ENCODE measurements around the gene FALEC. TPM values are rescaled to one million over a fixed set of nuclear protein-coding genes. Genes with fewer than 3 reads are reported as not detected.

FALEC gene
- total and polyA plus RNA-seq, 9 of the 15 experiments (the other 6 are each of a cell fraction or from before 2014, with no cell fraction given) = 0.15 to 1.8 (median 0.53) TPM; not detected in 5

DNA sequence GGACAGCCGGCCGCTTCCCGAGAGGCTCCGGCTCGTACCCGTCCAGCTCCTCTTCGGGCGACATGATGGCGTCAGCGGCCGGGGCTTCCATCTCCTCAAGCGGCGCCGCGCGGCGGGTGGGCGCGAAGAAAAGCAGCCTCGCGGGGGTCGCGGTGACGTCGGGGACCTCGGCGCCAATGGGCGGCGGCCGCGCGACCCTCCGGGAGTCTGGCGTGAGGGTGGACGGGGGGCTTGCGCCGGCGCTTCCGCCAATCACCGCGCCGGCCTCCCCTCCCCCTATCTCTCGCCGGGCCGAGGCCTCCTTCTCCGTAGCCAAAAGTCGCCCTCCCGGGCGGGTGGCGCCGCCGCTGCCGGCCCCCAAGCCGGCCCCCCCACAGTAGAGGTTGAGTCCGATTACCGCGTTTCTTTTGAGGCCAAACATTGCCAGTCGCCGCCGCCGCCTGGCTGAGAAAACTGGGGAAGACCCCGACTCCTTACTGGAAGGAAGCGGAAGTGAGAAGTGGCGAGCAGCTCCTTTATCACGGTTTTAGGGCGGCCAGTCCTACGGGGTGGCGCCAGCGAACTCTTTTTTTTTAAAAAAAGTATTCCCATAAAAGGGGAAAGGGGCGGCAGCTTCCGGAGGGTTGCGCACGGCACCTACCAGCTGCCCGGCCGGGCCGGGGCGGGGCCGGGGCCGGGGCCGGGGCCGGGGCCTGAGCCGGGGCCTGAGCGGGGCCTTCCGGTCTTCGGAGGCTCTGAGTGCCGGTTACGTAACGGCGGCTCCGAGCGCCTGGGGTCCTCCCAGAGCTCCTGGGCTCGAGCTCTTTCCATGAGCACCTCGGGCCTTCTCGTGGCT is 63.8 kb downstream of the FALEC start, which contains the start of gene MCL1 (continued):
- peak in 1 of 2 experiments; percentile 80; a peak in 2 of 4 replicates for TF ChIP-seq NONO (IDR thresholded peaks at IDR 0.05; ENCODE audit: low read depth in 2 of 2, low read length in 1 of 2)
- no peak for TF ChIP-seq ZC3H8 (IDR thresholded peaks at IDR 0.05)
- TF ChIP-seq ETS2 (tag; IDR thresholded peaks at IDR 0.05; ENCODE audit: borderline replicate concordance, poor library complexity, severe bottlenecking) = no peak
- TF ChIP-seq, protein P1, sequence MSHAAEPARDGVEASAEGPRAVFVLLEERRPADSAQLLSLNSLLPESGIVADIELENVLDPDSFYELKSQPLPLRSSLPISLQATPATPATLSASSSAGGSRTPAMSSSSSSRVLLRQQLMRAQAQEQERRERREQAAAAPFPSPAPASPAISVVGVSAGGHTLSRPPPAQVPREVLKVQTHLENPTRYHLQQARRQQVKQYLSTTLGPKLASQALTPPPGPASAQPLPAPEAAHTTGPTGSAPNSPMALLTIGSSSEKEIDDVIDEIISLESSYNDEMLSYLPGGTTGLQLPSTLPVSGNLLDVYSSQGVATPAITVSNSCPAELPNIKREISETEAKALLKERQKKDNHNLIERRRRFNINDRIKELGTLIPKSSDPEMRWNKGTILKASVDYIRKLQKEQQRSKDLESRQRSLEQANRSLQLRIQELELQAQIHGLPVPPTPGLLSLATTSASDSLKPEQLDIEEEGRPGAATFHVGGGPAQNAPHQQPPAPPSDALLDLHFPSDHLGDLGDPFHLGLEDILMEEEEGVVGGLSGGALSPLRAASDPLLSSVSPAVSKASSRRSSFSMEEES (CRISPR knock-in tag; IDR thresholded peaks at IDR 0.05) = no peak
- no peak for TF ChIP-seq KDM1A (IDR thresholded peaks at IDR 0.05)
- peak; percentile 99 for TF ChIP-seq KDM5B (IDR thresholded peaks at IDR 0.05; ENCODE audit: insufficient replicate concordance, low read depth, low read length)
- no peak for TF ChIP-seq KAT8 (IDR thresholded peaks at IDR 0.05; ENCODE audit: low read depth)
- TF ChIP-seq CSDE1 (IDR thresholded peaks at IDR 0.05) = no peak; a peak in 1 of 4 replicates
- TF ChIP-seq, protein P2, sequence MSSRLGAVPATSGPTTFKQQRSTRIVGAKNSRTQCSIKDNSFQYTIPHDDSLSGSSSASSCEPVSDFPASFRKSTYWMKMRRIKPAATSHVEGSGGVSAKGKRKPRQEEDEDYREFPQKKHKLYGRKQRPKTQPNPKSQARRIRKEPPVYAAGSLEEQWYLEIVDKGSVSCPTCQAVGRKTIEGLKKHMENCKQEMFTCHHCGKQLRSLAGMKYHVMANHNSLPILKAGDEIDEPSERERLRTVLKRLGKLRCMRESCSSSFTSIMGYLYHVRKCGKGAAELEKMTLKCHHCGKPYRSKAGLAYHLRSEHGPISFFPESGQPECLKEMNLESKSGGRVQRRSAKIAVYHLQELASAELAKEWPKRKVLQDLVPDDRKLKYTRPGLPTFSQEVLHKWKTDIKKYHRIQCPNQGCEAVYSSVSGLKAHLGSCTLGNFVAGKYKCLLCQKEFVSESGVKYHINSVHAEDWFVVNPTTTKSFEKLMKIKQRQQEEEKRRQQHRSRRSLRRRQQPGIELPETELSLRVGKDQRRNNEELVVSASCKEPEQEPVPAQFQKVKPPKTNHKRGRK (tag; IDR thresholded peaks at IDR 0.05) = no peak
- TF ChIP-seq HLTF (IDR thresholded peaks at IDR 0.05) = no peak
- TF ChIP-seq, protein P3, sequence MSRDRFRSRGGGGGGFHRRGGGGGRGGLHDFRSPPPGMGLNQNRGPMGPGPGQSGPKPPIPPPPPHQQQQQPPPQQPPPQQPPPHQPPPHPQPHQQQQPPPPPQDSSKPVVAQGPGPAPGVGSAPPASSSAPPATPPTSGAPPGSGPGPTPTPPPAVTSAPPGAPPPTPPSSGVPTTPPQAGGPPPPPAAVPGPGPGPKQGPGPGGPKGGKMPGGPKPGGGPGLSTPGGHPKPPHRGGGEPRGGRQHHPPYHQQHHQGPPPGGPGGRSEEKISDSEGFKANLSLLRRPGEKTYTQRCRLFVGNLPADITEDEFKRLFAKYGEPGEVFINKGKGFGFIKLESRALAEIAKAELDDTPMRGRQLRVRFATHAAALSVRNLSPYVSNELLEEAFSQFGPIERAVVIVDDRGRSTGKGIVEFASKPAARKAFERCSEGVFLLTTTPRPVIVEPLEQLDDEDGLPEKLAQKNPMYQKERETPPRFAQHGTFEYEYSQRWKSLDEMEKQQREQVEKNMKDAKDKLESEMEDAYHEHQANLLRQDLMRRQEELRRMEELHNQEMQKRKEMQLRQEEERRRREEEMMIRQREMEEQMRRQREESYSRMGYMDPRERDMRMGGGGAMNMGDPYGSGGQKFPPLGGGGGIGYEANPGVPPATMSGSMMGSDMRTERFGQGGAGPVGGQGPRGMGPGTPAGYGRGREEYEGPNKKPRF (IDR thresholded peaks at IDR 0.05; ENCODE audit: low read depth, low read length) = no peak
- TF ChIP-seq LARP7 (IDR thresholded peaks at IDR 0.05) = no peak
- TF ChIP-seq ZFPM2 (CRISPR knock-in tag; IDR thresholded peaks at IDR 0.05) = peak; percentile 83; the same call in 1 of the 2 replicates
- peak; percentile 77 for TF ChIP-seq RBBP5 (IDR thresholded peaks at IDR 0.05; ENCODE audit: borderline replicate concordance, insufficient read depth, low read length, poor library complexity, severe bottlenecking)
- no peak; a peak in 1 of 4 replicates for TF ChIP-seq SIX5 (IDR thresholded peaks at IDR 0.05; ENCODE audit: borderline replicate concordance in 1 of 2, insufficient read depth in 1 of 2, low read depth in 1 of 2, low read length in 2 of 2)
- TF ChIP-seq FOXJ3 (CRISPR knock-in tag; IDR thresholded peaks at IDR 0.05) = no peak
- TF ChIP-seq CBX8 (IDR thresholded peaks at IDR 0.05; ENCODE audit: borderline replicate concordance, extremely low read depth, low read depth, low read length, poor library complexity, severe bottlenecking) = no peak
- TF ChIP-seq CBFA2T2 (conservative IDR thresholded peaks at IDR 0.05) = no peak
- no peak for TF ChIP-seq MYBL2 (IDR thresholded peaks at IDR 0.05; ENCODE audit: low read depth)
- TF ChIP-seq MYBL2 (CRISPR knock-in tag; IDR thresholded peaks at IDR 0.05; ENCODE audit: borderline replicate concordance) = no peak
- TF ChIP-seq CREM (IDR thresholded peaks at IDR 0.05; ENCODE audit: low read depth) = peak; percentile 20; the same call in 1 of the 2 replicates

All from K562 (cell line).